ENCODE measurements around the gene KDM1B. TPM values are rescaled to one million over a fixed set of nuclear protein-coding genes. Genes with fewer than 3 reads are reported as not detected.

Gene KDM1B
- total RNA-seq, 1 experiment from 2014 or later: 21.2 TPM

DNA sequence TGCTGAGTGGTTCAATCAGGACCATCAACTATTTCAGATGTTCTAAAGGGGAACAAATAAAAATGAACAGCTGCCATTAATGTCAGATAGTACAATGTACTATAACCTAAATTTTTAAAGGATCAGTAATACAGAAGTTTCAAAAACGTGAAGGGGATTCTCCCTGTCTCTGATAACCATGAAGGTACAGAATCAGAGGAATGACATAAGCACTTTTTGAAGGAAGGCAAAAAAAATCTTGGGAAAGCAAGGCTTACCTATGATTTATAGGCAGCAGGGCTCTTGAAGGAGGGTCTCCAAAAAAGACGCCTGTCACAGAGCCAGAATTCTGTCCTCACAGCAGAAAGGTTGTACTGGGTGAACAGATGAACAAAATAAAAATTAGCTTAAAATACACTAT, 89.0 kb downstream of the KDM1B start:
- Mint-ChIP-seq H3K27ac (ENCODE audit: low read depth, unreplicated experiment) (no peak overlapping the region), H3K4me3 (ENCODE audit: unreplicated experiment) (no peak overlapping the region), H3K9me3 (ENCODE audit: unreplicated experiment) (peaks cover 5% of the 10 kb centered on the region), H3K4me1 (ENCODE audit: insufficient read depth, unreplicated experiment) (peaks cover 23% of the 10 kb centered on the region), H3K27me3 (ENCODE audit: insufficient read depth, unreplicated experiment) (no peaks in the 10 kb centered on the region), H3K36me3 (ENCODE audit: insufficient read depth, unreplicated experiment) (peaks cover 72% of the 10 kb centered on the region)
- TF ChIP-seq, protein P1, sequence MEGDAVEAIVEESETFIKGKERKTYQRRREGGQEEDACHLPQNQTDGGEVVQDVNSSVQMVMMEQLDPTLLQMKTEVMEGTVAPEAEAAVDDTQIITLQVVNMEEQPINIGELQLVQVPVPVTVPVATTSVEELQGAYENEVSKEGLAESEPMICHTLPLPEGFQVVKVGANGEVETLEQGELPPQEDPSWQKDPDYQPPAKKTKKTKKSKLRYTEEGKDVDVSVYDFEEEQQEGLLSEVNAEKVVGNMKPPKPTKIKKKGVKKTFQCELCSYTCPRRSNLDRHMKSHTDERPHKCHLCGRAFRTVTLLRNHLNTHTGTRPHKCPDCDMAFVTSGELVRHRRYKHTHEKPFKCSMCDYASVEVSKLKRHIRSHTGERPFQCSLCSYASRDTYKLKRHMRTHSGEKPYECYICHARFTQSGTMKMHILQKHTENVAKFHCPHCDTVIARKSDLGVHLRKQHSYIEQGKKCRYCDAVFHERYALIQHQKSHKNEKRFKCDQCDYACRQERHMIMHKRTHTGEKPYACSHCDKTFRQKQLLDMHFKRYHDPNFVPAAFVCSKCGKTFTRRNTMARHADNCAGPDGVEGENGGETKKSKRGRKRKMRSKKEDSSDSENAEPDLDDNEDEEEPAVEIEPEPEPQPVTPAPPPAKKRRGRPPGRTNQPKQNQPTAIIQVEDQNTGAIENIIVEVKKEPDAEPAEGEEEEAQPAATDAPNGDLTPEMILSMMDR (IDR thresholded peaks at IDR 0.05; ENCODE audit: unreplicated experiment): no peak
- CTCF ChIA-PET: no interaction called here
- no TSS peak for BruUV-seq (replicated peaks)
- POLR2A ChIA-PET: interaction anchor here (1.0 to 4.2 kb wide), 3 partner anchors 19 to 221 kb away, joined by 3 to 40 read pairs (median 3); partner anchors contain the start of gene DEK
- intact Hi-C loops (cut with micrococcal nuclease): no loop called here
- DNase-seq (ENCODE audit: unreplicated experiment): no peak

DNA sequence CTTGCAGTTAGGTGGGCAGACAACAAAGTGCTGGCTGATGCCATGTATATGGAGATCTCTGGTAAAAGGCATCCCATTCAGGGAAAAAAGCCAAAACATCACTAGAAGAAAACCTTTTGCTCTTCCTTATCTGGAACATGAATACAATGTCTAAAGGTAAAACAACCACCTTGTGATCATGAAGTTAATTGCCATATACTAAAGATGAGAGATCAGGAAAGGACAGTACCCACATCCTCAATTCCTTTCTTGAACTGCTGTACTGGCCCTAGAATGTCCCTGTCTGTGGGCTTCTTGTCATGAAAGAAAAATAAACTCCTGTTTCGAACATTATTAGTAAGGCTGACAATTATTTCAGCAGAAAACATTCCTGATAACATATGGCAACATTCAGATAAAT, 89.9 kb downstream of the KDM1B start:
- no peak overlapping the region for H3K4me3 Mint-ChIP-seq (ENCODE audit: unreplicated experiment)
- peaks cover 5% of the 10 kb centered on the region for H3K9me3 Mint-ChIP-seq (ENCODE audit: unreplicated experiment)
- TF ChIP-seq, protein P1 (IDR thresholded peaks at IDR 0.05; ENCODE audit: unreplicated experiment): no peak
- intact Hi-C loops (cut with micrococcal nuclease): no loop called here
- peaks cover 23% of the 10 kb centered on the region for H3K4me1 Mint-ChIP-seq (ENCODE audit: insufficient read depth, unreplicated experiment)
- peaks cover 74% of the 10 kb centered on the region for H3K36me3 Mint-ChIP-seq (ENCODE audit: insufficient read depth, unreplicated experiment)
- H3K27me3 Mint-ChIP-seq (ENCODE audit: insufficient read depth, unreplicated experiment): no peaks in the 10 kb centered on the region
- ChIA-PET CTCF (interaction anchor here (0.5 kb wide), 1 partner anchor 258 kb away, joined by 3 read pairs; no protein-coding TSS in a partner anchor), POLR2A (interaction anchor here (0.6 to 4.2 kb wide), 2 partner anchors 19 to 163 kb away, joined by 3 to 40 read pairs; partner anchors contain the start of gene DEK)
- no TSS peak for BruUV-seq (replicated peaks)
- peak overlapping the region; percentile 39 for H3K27ac Mint-ChIP-seq (ENCODE audit: low read depth, unreplicated experiment)
- no peak for DNase-seq (ENCODE audit: unreplicated experiment)

DNA sequence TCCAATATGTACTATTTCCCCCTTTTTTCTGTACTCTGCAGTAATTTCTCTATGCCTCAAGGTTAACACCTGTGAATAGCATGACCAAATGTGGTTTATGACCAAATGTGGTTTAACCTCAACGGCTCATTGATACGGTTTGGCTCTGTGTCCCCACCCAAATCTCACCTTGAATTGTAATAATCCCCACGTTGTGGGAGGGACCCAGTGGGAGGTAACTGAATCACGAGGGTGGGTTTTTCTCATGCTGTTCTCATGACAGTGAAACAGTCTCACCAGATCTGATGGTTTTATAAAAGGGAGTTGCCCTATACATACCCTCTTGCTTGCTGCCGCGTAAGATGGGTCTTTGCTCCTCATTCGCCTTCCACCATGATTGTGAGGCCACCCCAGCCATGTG, 90.4 kb downstream of the KDM1B start:
- ChIA-PET POLR2A (interaction anchor here (1.2 to 3.5 kb wide), 5 partner anchors 9 to 142 kb away, joined by 4 to 65 read pairs (median 13); partner anchors contain the start of genes DEK, KDM1B, RNF144B and TPMT), CTCF (interaction anchor here (1.0 kb wide), 1 partner anchor 258 kb away, joined by 3 read pairs; no protein-coding TSS in a partner anchor)
- Mint-ChIP-seq H3K27ac (ENCODE audit: low read depth, unreplicated experiment) (peak overlapping the region; percentile 82), H3K4me1 (ENCODE audit: insufficient read depth, unreplicated experiment) (peaks cover 23% of the 10 kb centered on the region), H3K36me3 (ENCODE audit: insufficient read depth, unreplicated experiment) (peaks cover 79% of the 10 kb centered on the region), H3K9me3 (ENCODE audit: unreplicated experiment) (peaks cover 5% of the 10 kb centered on the region), H3K4me3 (ENCODE audit: unreplicated experiment) (no peak overlapping the region), H3K27me3 (ENCODE audit: insufficient read depth, unreplicated experiment) (no peaks in the 10 kb centered on the region)
- intact Hi-C loops (cut with micrococcal nuclease): no loop called here
- no peak for DNase-seq (ENCODE audit: unreplicated experiment)
- no TSS peak for BruUV-seq (replicated peaks)
- TF ChIP-seq, protein P1 (IDR thresholded peaks at IDR 0.05; ENCODE audit: unreplicated experiment): no peak

DNA sequence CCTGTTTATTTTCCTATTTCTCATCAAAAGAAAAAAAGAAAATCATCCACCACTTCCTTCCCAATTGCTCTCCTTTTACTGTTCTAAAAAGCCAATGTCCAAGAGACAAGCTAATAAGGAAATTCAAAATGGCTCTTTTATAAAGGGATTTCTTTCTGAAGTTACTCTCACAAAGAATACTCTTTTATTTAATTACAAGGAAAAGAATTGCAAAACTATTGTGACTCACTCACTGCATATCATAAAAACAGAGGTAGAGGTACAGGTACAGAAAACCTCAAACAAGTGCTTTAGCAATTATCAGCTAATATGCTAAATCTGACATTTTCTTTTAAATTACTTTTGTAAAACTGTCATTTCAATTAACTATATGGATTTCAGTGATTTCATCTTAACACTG, 91.0 kb downstream of the KDM1B start:
- DNase-seq (ENCODE audit: unreplicated experiment): no peak
- intact Hi-C loops (cut with micrococcal nuclease): no loop called here
- peaks cover 5% of the 10 kb centered on the region for H3K9me3 Mint-ChIP-seq (ENCODE audit: unreplicated experiment)
- ChIA-PET CTCF (interaction anchor here (0.6 to 1.0 kb wide), 3 partner anchors 158 to 430 kb away, joined by 3 to 4 read pairs (median 3); no protein-coding TSS in a partner anchor), POLR2A (interaction anchor here (0.9 to 3.5 kb wide), 8 partner anchors 8 to 382 kb away, joined by 3 to 65 read pairs (median 6); partner anchors contain the start of genes DEK, KDM1B, KIF13A and RNF144B)
- BruUV-seq (replicated peaks): no TSS peak
- H3K4me3 Mint-ChIP-seq (ENCODE audit: unreplicated experiment): no peak overlapping the region
- H3K27me3 Mint-ChIP-seq (ENCODE audit: insufficient read depth, unreplicated experiment): no peaks in the 10 kb centered on the region
- H3K36me3 Mint-ChIP-seq (ENCODE audit: insufficient read depth, unreplicated experiment): peaks cover 79% of the 10 kb centered on the region
- H3K4me1 Mint-ChIP-seq (ENCODE audit: insufficient read depth, unreplicated experiment): peaks cover 21% of the 10 kb centered on the region
- peak overlapping the region; percentile 82 for H3K27ac Mint-ChIP-seq (ENCODE audit: low read depth, unreplicated experiment)
- TF ChIP-seq, protein P1 (IDR thresholded peaks at IDR 0.05; ENCODE audit: unreplicated experiment): no peak

Data from MCF 10A (cell line).